Panc1 (cell line): Measurements from ENCODE around the gene ZBTB8A.

Experiments
- POLR2AphosphoS5 ChIP-seq: IDR thresholded peaks from 2 replicates; pipeline ENCODE4 v1.6.1; 2012; ENCODE audit warnings: mild to moderate bottlenecking, low read depth, low read length, moderate library complexity
- SIN3A ChIP-seq: IDR thresholded peaks from 2 replicates; pipeline ENCODE4 v1.6.1; 2012; ENCODE audit warnings: low read depth, mild to moderate bottlenecking, low read length, moderate library complexity, borderline replicate concordance; ENCODE audit not compliant: insufficient read depth
- TCF7L2 ChIP-seq: IDR thresholded peaks from 2 replicates; pipeline ENCODE4 v1.6.1; 2011; ENCODE audit warnings: mild to moderate bottlenecking, low read depth, low read length, inconsistent platforms
- TF ChIP-seq, protein P1 (sequence below): fragments of 450-650 bp; IDR thresholded peaks from 2 replicates; pipeline ENCODE4 v1.5.1; 2017; ENCODE audit warnings: mild to moderate bottlenecking
- TF ChIP-seq, protein P2 (sequence below), 2 experiments: IDR thresholded peaks; 2 replicates each; pipeline ENCODE4 v1.6.1; 2011 to 2012; ENCODE audit warnings: low read depth in 2 of 2, control low read depth in 1 of 2, low read length in 1 of 2, mild to moderate bottlenecking in 1 of 2, moderate library complexity in 1 of 2; ENCODE audit not compliant: insufficient read depth in 1 of 2

DNA sequence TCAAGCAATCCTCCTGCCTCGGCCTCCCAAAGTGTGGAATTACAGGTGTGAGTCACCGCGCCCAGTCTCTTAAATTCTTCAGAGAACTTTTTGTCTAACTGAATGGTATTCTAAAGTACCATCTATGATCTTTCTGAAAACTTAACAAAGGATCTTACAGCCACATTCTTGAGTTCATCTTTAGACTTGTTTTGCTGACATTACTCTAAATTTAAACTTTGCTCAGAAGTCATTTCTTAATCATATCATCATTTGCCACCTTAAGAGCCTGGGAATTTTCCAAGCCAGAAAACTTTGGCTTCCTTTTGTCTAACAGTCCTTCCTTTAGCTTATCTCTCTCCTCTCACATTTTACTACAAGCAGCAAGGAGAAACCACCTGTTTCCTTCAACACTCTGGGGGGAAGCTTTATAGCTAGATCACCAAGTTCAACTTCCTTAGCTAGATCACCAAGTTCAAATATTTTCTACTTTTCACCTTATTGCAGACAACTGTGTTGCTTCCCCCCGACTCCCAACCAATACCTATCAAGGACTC, 5.4 kb upstream of the ZBTB8A start:
- TF ChIP-seq, protein P1, sequence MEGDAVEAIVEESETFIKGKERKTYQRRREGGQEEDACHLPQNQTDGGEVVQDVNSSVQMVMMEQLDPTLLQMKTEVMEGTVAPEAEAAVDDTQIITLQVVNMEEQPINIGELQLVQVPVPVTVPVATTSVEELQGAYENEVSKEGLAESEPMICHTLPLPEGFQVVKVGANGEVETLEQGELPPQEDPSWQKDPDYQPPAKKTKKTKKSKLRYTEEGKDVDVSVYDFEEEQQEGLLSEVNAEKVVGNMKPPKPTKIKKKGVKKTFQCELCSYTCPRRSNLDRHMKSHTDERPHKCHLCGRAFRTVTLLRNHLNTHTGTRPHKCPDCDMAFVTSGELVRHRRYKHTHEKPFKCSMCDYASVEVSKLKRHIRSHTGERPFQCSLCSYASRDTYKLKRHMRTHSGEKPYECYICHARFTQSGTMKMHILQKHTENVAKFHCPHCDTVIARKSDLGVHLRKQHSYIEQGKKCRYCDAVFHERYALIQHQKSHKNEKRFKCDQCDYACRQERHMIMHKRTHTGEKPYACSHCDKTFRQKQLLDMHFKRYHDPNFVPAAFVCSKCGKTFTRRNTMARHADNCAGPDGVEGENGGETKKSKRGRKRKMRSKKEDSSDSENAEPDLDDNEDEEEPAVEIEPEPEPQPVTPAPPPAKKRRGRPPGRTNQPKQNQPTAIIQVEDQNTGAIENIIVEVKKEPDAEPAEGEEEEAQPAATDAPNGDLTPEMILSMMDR = no peak
- TF ChIP-seq POLR2AphosphoS5 (no peak), SIN3A (no peak), TCF7L2 (no peak)
- TF ChIP-seq, protein P2, sequence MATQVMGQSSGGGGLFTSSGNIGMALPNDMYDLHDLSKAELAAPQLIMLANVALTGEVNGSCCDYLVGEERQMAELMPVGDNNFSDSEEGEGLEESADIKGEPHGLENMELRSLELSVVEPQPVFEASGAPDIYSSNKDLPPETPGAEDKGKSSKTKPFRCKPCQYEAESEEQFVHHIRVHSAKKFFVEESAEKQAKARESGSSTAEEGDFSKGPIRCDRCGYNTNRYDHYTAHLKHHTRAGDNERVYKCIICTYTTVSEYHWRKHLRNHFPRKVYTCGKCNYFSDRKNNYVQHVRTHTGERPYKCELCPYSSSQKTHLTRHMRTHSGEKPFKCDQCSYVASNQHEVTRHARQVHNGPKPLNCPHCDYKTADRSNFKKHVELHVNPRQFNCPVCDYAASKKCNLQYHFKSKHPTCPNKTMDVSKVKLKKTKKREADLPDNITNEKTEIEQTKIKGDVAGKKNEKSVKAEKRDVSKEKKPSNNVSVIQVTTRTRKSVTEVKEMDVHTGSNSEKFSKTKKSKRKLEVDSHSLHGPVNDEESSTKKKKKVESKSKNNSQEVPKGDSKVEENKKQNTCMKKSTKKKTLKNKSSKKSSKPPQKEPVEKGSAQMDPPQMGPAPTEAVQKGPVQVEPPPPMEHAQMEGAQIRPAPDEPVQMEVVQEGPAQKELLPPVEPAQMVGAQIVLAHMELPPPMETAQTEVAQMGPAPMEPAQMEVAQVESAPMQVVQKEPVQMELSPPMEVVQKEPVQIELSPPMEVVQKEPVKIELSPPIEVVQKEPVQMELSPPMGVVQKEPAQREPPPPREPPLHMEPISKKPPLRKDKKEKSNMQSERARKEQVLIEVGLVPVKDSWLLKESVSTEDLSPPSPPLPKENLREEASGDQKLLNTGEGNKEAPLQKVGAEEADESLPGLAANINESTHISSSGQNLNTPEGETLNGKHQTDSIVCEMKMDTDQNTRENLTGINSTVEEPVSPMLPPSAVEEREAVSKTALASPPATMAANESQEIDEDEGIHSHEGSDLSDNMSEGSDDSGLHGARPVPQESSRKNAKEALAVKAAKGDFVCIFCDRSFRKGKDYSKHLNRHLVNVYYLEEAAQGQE (IDR thresholded peaks at IDR 0.05; ENCODE audit: insufficient read depth in 1 of 2, low read depth in 2 of 2, low read length in 1 of 2) = no peak
